Progenitor cell of endocrine pancreas (in vitro differentiated cells): ENCODE measurements around the gene KRTCAP2. TPM values are rescaled to one million over a fixed set of nuclear protein-coding genes. Genes with fewer than 3 reads are reported as not detected.
A peak's percentile ranks its signal among the peaks of the same experiment; 100 is the strongest.

Experiments
- DNase-seq: peaks from one replicate; pipeline ENCODE4 v3.0.0; 2021; ENCODE audit warnings: low spot score; ENCODE audit not compliant: unreplicated experiment
- H3K27ac Mint-ChIP-seq: 2 replicates; pipeline ENCODE4 v1.8.0; 2021; ENCODE audit warnings: mild to moderate bottlenecking, moderate library complexity, mixed read lengths
- H3K27me3 Mint-ChIP-seq: 2 replicates; pipeline ENCODE4 v1.8.0; 2021; ENCODE audit warnings: mixed read lengths
- H3K36me3 Mint-ChIP-seq: 2 replicates; pipeline ENCODE4 v1.8.0; 2022; ENCODE audit warnings: mixed read lengths; ENCODE audit not compliant: insufficient read depth
- H3K4me1 Mint-ChIP-seq: 2 replicates; pipeline ENCODE4 v1.8.0; 2021; ENCODE audit warnings: low read depth, mixed read lengths
- H3K4me3 Mint-ChIP-seq: 2 replicates; pipeline ENCODE4 v1.8.0; 2021; ENCODE audit warnings: low read depth, mild to moderate bottlenecking, moderate library complexity, mixed read lengths
- H3K9me3 Mint-ChIP-seq: 2 replicates; pipeline ENCODE4 v1.8.0; 2021; ENCODE audit warnings: low read depth, mixed read lengths
- CTCF ChIP-seq: fragments of 200-600 bp; sonication (generic); IDR thresholded peaks from one replicate; pipeline ENCODE4 v1.5.0; 2021; ENCODE audit warnings: antibody characterized with exemption, mild to moderate bottlenecking; ENCODE audit not compliant: unreplicated experiment
- total RNA-seq: library from RNA; stranded (reverse); gene quantifications from 2 replicates; pipeline ENCODE4 v1.2.1, GENCODE V29; 2021

KRTCAP2 gene
- total RNA-seq, 1 donor from 2014 or later, result 146 TPM

GRCh38 chr1:155210314-155211104 lies 37.4 kb upstream of the KRTCAP2 start:
- H3K27ac Mint-ChIP-seq, result no peak overlapping the region
- peak overlapping the region; percentile 22 for H3K4me3 Mint-ChIP-seq
- H3K9me3 Mint-ChIP-seq, result no peaks in the 10 kb centered on the region
- no peak for TF ChIP-seq CTCF
- no peak for DNase-seq
- no peaks in the 10 kb centered on the region for H3K27me3 Mint-ChIP-seq
- no peaks in the 10 kb centered on the region for H3K36me3 Mint-ChIP-seq
- H3K4me1 Mint-ChIP-seq, result peaks cover 19% of the 10 kb centered on the region

- Mint-ChIP-seq H3K4me3 (peak overlapping the region; percentile 90), H3K9me3 (no peaks in the 10 kb centered on the region), H3K27ac (peak overlapping the region; percentile 97), H3K27me3 (no peaks in the 10 kb centered on the region), H3K4me1 (peaks cover 19% of the 10 kb centered on the region), H3K36me3 (no peaks in the 10 kb centered on the region)
- no peak for DNase-seq
- no peak for TF ChIP-seq CTCF
Measured at GRCh38 chr1:155209312-155209721, 36.2 kb upstream of the KRTCAP2 start.

GRCh38 chr1:155208541-155209311 lies 35.6 kb upstream of the KRTCAP2 start, which contains the start of gene MTX1:
Gene MTX1, plus strand, starts transcription at chr1:155208695. Its CDS starts 110 bp downstream, at chr1:155208805.
- DNase-seq, result peak; percentile 72
- Mint-ChIP-seq H3K4me3 (peak within 1 kb of the TSS; percentile 90), H3K9me3 (no peaks in the 10 kb centered on the region), H3K36me3 (no peaks in the 10 kb centered on the region), H3K27ac (peak within 1 kb of the TSS; percentile 97), H3K27me3 (no peaks in the 10 kb centered on the region), H3K4me1 (peaks cover 19% of the 10 kb centered on the region)
- TF ChIP-seq CTCF, result no peak

GRCh38 chr1:155207806-155208540 lies 34.9 kb upstream of the KRTCAP2 start, which contains the start of gene THBS3:
Gene THBS3, minus strand, starts transcription at chr1:155207897. Its CDS starts 21 bp downstream, at chr1:155207876.
- no peak for DNase-seq
- Mint-ChIP-seq H3K4me1 (peaks cover 19% of the 10 kb centered on the region), H3K27me3 (no peaks in the 10 kb centered on the region), H3K27ac (peak within 1 kb of the TSS; percentile 95), H3K36me3 (peaks cover 2% of the 10 kb centered on the region), H3K4me3 (peak within 1 kb of the TSS; percentile 90), H3K9me3 (no peaks in the 10 kb centered on the region)
- no peak for TF ChIP-seq CTCF
